HG03025 (cell line): ENCODE data around the gene TTC6.

Source experiments
- ATAC-seq: cut with Tn5 transposase; IDR thresholded peaks from one replicate; pipeline ENCODE4 v1.9.1; 2021; ENCODE audit warnings: mild to moderate bottlenecking, moderate library complexity; ENCODE audit not compliant: unreplicated experiment, low FRiP score

TTC6 gene

GRCh38 chr14:37595809-37596621 lies 586 bp downstream of the TTC6 start:
- no peak for ATAC-seq

DNA sequence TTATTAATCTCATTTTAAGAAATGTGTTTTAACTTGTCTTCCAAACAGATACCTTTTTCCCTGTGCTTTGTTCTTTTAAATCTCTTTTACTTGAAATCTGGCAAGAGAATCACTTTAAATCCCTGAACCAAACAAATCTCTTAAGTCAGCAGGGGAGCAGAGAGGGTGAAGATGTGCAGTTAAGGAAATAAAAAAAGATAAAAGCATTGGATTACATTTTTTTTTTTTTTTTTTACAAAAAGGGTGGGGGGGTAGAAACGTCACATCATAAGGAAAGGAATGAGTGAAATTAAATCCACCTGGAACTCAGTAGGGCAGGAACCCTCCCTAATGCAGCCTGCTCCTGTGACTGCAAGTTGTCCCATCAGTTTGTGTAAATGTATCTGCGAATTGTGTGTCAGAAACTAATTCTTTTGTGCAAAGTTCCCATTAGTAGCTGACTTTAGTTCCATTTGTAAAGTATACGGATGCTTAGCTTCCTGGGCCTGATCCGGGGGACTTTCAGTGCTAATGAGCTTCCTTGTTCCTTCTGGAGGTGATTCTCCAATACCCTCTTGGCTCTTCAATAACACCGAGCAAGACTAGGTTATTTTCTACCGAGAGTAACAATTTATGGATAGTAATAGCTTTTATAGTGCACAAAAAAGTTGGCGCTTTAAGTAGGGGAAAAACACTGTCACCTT lies 1.5 kb downstream of the TTC6 start:
- no peak for ATAC-seq

DNA sequence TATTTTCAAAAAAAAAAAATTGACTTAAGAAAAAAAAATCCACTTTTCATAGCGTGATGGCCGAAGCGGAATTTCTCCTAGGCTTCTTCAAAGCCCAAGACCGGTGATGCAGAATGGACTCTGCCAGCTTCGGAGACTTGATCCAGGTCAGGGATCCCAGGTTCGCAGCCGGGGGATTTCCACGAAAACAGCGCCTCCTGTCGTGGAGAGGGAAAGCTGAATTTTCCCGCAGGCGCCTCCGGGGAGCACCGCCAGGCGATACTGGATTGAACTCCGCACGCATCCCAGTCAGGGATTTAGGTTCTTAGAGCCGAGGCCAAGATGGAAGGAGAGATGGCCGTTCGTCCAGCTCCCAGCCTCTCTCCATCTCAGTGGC lies 2.1 kb downstream of the TTC6 start:
- ATAC-seq: no peak

DNA sequence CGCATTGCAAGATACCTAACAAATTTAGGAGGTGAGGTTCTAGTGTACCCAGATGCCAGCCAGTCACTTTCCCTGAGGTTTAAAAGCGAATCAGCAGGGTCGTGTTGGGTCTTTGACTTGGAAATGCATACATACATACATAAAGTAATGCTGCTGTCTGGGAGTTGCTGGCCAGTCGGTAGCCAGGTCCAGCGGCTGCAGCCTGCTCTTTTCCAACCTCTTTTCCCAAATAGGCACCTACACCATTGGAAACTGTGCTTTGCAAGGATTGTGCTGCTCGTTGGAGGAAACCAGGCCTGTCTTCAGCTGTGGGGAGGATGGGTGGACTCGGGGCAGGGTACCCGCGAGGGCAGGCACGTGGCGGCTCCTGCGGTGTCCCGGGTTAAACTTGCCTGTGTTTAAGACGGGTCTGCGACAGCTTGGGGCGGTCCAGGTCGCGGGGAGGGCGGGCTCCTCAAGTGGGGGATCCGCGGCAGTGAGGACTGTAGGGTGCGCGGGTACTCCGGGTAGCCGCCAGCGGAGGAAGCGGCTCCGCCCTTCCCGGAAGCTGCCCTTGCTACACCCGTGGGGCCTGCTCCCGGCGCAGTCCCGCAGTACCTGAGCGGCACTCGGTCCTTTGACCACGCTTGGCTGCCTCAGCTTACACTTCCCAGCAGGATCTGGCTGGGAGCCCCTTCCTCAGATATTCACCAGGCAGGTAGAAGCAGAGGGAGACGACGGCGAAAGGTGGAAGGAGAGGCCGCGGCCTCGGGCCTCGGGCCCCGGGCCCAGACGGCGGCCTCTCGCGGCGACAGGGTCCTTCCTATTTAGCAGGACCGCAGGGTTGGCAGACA lies 2.7 kb downstream of the TTC6 start:
- no peak for ATAC-seq

DNA sequence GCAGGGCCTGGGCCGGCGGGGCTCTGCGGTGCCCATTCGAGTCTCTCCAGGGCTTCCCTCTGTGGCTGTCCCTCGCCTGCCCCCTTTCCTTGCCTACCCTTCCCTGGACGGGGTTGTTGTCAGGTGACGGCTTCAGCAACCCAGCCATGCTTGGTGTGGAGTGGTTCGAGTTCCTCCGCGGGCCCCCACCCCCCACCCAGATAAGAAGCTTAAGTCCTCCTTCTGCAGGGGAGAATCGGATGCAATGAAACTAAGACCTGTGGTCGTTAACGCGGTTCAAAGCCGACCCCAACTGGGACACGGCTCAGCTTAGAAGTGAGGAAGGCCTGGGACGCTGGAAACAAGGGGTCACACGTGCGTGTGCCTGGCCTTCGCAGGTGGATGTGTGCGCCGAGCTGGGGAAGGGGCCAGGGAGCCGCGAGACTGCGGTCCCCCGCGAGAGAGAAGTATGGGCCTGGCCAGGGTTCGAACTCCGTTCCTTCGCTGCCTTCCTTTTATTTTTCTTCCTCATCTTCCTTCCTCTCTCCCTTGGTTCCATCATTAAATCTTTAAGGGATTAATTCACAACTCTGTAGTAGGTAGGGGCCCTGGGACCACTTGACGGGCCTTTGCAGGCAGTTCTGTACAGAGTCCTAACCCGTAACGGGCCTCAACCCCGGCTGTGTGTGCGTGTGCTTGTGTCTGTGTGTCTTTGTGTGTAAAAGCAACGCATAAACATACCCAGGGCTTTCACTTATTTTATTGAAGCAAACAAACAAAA lies 3.5 kb downstream of the TTC6 start:
- no peak for ATAC-seq

DNA sequence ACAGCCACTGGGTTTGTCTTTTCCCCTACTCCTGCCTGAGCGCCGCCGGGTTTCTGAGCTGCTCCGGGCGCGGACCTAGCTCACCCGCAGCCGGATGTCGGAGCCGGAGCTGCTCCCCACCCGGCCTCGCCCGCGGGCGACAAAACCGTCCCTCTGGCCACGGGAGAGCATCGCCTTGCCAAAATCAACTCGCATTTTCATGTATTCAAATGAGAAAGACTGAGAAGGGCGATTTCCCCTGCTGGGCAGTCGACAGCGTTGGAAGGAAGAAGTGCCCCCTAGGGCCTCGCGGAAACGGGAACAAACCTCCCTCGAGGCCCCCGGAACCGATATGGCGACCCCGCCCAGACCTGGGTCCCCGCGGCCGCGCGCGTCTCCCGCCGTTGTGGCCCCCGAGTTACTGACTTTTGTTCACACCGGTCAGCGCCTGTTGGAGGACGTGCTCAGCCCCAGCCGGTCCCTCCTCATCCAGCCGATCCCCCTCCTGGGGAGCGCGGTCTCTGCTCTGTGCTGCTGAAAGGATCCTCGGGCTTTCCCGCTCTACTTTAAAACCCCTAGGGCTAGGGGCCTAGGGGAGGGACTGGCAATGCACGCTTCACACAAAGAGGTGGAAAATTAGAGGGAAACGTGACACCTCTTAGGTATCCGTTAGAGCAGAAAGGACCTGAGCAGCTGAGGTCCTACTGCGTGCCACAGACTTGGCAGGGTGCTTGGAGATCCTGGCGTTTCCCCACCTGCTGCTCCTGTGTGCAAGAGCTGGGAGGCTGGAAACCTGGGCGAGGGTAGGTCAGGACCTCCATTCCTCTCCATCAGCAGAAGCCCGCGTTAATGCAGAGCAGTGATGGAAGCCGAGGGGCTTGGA lies 4.3 kb downstream of the TTC6 start:
- ATAC-seq: no peak

- no peak for ATAC-seq
Observed at GRCh38 chr14:37600880-37601741, 5.7 kb downstream of the TTC6 start.

GRCh38 chr14:37601865-37602264 lies 6.4 kb downstream of the TTC6 start:
- no peak for ATAC-seq

DNA sequence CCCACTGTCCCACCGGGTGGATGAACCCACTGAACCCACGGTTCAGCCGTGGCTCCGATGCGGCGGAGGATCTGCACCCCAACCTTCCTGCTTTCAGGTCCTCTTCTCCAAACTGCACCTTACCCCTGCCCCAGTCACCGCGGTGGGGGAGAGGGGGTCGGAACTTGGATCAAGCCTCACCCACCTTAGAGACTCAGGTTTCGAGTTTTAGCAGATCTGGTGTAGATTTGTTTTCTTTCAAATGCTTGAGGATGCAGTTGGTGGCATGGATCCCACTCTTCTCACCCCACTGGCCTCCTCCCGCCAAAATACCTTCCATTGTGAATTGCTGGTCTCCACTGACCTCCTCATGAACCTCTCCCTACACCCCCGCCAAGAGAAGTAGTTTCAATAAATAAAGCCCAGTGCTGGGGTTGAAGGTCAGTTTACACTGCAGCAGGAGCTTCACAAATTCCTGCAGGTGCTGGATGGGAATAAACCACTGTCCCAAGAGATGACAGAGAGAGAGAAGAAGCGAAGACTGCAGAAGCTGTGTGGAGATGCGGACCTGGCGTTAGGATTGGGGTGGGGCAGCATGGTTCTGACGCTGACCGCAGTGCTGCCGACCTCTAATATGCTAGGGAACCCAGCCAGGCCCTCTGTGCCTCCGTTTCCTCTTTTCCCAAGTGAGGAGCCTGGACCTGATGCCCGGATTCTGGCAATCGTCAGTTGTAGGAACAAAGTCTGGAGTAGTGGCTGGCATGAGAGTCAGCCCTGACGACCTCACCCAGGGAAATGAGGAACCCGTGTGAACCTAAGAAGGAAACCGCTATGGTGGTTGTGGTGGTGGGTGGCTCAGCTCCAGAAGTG lies 7.4 kb downstream of the TTC6 start:
- no peak for ATAC-seq

- ATAC-seq: no peak
Observed at GRCh38 chr14:37603688-37604251, 8.3 kb downstream of the TTC6 start.

DNA sequence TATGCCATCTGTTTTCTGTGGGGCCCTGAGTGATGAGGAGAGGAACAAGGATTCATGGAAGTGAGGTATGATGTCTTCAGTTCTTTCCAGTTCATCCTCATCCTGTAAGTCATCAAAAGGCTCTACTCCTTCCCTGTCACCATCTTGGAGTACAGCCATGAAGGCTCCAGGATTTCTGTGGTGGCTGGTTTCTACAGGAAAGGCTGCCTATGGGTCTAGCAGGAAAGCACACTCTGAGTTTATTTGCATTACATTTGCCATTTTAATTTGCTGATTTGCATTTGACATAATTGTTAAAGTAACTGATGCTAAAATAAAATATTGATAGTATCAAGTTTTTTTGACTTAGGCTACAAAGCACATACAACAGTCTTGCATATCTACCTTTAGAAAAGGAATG lies 11.2 kb downstream of the TTC6 start:
- ATAC-seq: no peak

DNA sequence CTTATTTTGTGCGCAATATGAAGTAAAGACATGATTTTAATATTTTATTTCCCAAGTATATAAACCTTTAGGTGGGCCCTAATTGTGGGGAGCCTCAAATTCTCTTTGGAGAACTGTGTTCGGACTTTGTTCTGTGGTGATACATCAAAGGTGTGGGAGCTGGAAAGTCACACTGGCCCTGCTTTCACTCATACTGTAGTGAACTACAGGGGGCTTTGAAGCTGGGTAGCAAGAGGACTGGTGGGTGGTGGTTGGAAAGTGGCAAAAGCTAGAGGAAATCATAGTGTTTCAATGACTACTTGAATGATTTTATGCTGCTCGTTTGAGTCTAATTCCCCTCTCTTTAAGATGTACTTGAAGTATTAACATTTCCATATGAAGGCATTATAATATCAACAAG lies 13.2 kb downstream of the TTC6 start:
- no peak for ATAC-seq

DNA sequence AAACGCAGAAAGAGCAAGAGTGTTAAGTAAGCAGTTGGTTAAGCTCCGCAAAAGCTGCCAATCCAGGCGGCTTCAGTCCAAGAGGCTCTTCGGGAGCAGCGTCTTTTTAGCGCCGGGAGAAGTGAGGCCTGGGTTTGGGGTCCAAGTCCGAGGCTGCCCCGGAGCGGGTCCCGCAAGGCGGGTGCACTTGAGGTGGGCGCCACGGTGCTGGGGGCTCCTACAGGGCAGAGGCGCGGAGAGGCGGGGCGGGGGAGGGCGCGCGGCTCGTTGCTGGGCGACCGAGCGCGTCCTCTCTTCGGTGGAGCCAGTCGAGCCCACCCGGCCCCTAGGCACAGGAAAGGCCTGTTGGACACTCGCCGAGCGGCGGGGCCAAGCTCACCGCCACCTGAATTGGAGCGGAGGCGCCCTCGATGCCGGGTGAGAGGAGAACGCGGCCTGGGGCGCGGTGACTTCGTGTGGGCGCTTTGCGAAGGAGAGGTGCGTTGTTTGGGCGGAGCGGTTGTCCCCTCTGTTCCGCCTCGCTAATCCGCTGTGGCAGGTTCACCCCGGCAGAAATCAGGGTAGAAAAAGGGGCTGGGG lies 15.6 kb downstream of the TTC6 start:
- no peak for ATAC-seq

GRCh38 chr14:37615582-37616289 lies 20.3 kb downstream of the TTC6 start:
- ATAC-seq: no peak

DNA sequence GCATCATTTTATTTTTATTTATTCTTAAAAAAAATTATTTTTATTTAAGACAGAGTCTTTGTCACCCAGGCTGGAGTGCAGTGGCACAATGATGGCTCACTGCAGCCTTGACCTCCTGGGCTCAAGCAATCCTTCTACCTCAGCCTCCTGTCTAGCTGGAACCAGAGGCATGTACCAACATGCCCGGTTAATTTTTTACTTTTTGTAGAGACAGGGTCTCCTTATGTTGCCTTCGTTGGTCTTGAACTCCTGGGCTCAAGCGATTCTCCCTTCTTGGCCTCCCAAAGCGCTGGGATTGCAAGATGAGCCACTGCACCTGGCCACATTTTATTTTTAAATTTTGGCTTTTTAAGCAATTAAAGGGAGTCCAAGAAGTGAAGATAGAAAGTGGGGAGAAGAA lies 21.4 kb downstream of the TTC6 start:
- ATAC-seq: no peak

- no peak for ATAC-seq
Observed at GRCh38 chr14:37617864-37618365, 22.5 kb downstream of the TTC6 start.
